Hair follicular keratinocyte (primary cell): Measurements from ENCODE around the gene POU6F1. TPM values are rescaled to one million over a fixed set of nuclear protein-coding genes. Genes with fewer than 3 reads are reported as not detected.

Experiments
- total RNA-seq: library from RNA; depleted of rRNA; stranded (reverse); fragments of >200 nt; gene quantifications from 2 replicates; pipeline ENCODE4 v1.2.3, GENCODE V29; 2015

Gene POU6F1
- total RNA-seq: 0.57 and 1.2 TPM in 2 replicates

GRCh38 chr12:51217968-51218606, at the start of gene POU6F1:
Gene POU6F1 (minus strand): TSS chr12:51218062. CDS start chr12:51206836, 11,226 bp downstream.

GRCh38 chr12:51238510-51239334, 20.9 kb upstream of the POU6F1 start, which contains the start of gene DAZAP2:
Gene DAZAP2 (plus strand): TSS chr12:51238826. CDS start chr12:51238908, 82 bp downstream.

GRCh38 chr12:51172515-51173431, 45.1 kb downstream of the POU6F1 start, which contains the start of gene TFCP2:
Gene TFCP2 (minus strand): TSS chr12:51173135. CDS start chr12:51172422, 713 bp downstream.

Other genes with a start within 250 kb of the POU6F1 start
- gene SLC11A2, start 191.7 kb downstream of the POU6F1 start, total RNA-seq: 21.9 and 25.5 TPM in 2 replicates
- gene LETMD1, start 169.7 kb downstream of the POU6F1 start, total RNA-seq: 33.3 and 46.8 TPM in 2 replicates
- 14.9 and 19.0 TPM in 2 replicates for gene CSRNP2, start 134.5 kb downstream of the POU6F1 start, total RNA-seq
- 8.7 and 8.9 TPM in 2 replicates for gene TFCP2, start 44.9 kb downstream of the POU6F1 start, total RNA-seq
- 157 and 166 TPM in 2 replicates for gene DAZAP2, start 20.8 kb upstream of the POU6F1 start, total RNA-seq
- 21.9 and 23.0 TPM in 2 replicates for gene SMAGP, start 52.4 kb upstream of the POU6F1 start, total RNA-seq
- gene BIN2, start 106.1 kb upstream of the POU6F1 start, total RNA-seq: not detected in 2 replicates
- not detected in 2 replicates for gene CELA1, start 128.6 kb upstream of the POU6F1 start, total RNA-seq
- gene GALNT6, start 173.3 kb upstream of the POU6F1 start, total RNA-seq: 47.2 and 72.2 TPM in 2 replicates
- gene SLC4A8, start 206.8 kb upstream of the POU6F1 start, total RNA-seq: 0.30 and 0.70 TPM in 2 replicates